Tibial nerve (tissue), 4 donors: ENCODE data around the gene NR1D1. TPM values are rescaled to one million over a fixed set of nuclear protein-coding genes. Genes with fewer than 3 reads are reported as not detected.

Experiments
- DNase-seq, 2 donors: peaks; one replicate each; pipeline ENCODE4 v3.0.0-alpha.2; 2019; ENCODE audit warnings: low spot score in 2 of 2
- H3K27ac ChIP-seq, 4 donors: fragments of 200-600 bp; sonication (generic) in 3 of 4; one replicate each; pipeline ENCODE4 v1.5.1; 2017 to 2019; ENCODE audit warnings: mild to moderate bottlenecking in 1 of 4
- H3K27me3 ChIP-seq, 2 donors: fragments of 200-600 bp; sonication (generic) in 1 of 2; one replicate each; pipeline versions ENCODE4 v1.5.1 to v1.6.0; 2017 to 2019
- H3K36me3 ChIP-seq, 3 donors: fragments of 200-600 bp; sonication (generic); one replicate each; pipeline ENCODE4 v1.5.1; 2018 to 2019
- H3K4me1 ChIP-seq, 4 donors: fragments of 200-600 bp; sonication (generic) in 3 of 4; one replicate each; pipeline ENCODE4 v1.5.1; 2017 to 2019
- H3K4me3 ChIP-seq, 4 donors: fragments of 200-600 bp; sonication (generic) in 3 of 4; one replicate each; pipeline ENCODE4 v1.5.1; 2017 to 2019; ENCODE audit warnings: mild to moderate bottlenecking in 1 of 4, moderate library complexity in 1 of 4
- H3K9me3 ChIP-seq, 4 donors: fragments of 200-600 bp; sonication (generic) in 3 of 4; one replicate each; pipeline ENCODE4 v1.5.1; 2017 to 2019
- CTCF ChIP-seq, 5 experiments: fragments of 200-600 bp in 3 of 5; fragments of 450-650 bp in 2 of 5; sonication (generic) in 3 of 5; IDR thresholded peaks; one replicate each; pipeline ENCODE4 v1.5.1; 2016 to 2019; ENCODE audit warnings: antibody characterized with exemption in 5 of 5, mild to moderate bottlenecking in 3 of 5, moderate library complexity in 2 of 5
- EP300 ChIP-seq, 2 donors: sonication (generic); formaldehyde crosslinking; IDR thresholded peaks; one replicate each; pipeline ENCODE4 v1.6.1; 2017; ENCODE audit warnings: antibody characterized with exemption in 2 of 2, mild to moderate bottlenecking in 1 of 2
- POLR2A ChIP-seq, 2 donors: fragments of 450-650 bp; IDR thresholded peaks; one replicate each; pipeline ENCODE4 v1.6.1; 2017; ENCODE audit warnings: antibody characterized with exemption in 2 of 2, mild to moderate bottlenecking in 2 of 2, moderate library complexity in 2 of 2
- WGBS, 2 donors: methylation state at CpG; one replicate each; pipeline ENCODE4 v1.1.5; 2018; 5-methylcytosine and 5-hydroxymethylcytosine counted together
- total RNA-seq, 4 donors: library from RNA; depleted of rRNA; stranded (reverse); fragments of >200 nt; gene quantifications; one replicate each; pipeline ENCODE4 v1.1.0, GENCODE V29; 2016

NR1D1 gene
- total RNA-seq, 4 donors from 2014 or later: 16.8 to 48.2 (median 21.0) TPM

GRCh38 chr17:40124279-40125141, 24.1 kb upstream of the NR1D1 start:
- peak in 1 of 2 donors; percentile 23 for DNase-seq
- Histone ChIP-seq H3K36me3 (peaks cover 0 to 42% (median 0%) of the 10 kb centered on the region in 3 donors), H3K4me1 (peaks cover 0 to 43% (median 21%) of the 10 kb centered on the region in 4 donors), H3K4me3 (peak overlapping the region; percentile 71 to 100 (median 81)), H3K9me3 (no peaks in the 10 kb centered on the region), H3K27me3 (no peaks in the 10 kb centered on the region), H3K27ac (peak overlapping the region; percentile 98 to 100 (median 98))
- TF ChIP-seq EP300 (IDR thresholded peaks at IDR 0.05) (no peak), POLR2A (IDR thresholded peaks at IDR 0.05) (no peak), CTCF (IDR thresholded peaks at IDR 0.05) (no peak)
- 3% methylated on average over 9 of the region's 9 CpGs for WGBS, 2 donors

- 0% methylated on average over 2 of the region's 2 CpGs for WGBS, 2 donors
- H3K4me3 ChIP-seq: peak overlapping the region; percentile 71 to 100 (median 81)
- no peak for DNase-seq
- peaks cover 0 to 35% (median 0%) of the 10 kb centered on the region in 3 donors for H3K36me3 ChIP-seq
- H3K9me3 ChIP-seq: no peaks in the 10 kb centered on the region
- H3K27me3 ChIP-seq: no peaks in the 10 kb centered on the region
- H3K27ac ChIP-seq: peak overlapping the region; percentile 98 to 100 (median 98)
- TF ChIP-seq EP300 (IDR thresholded peaks at IDR 0.05) (no peak), CTCF (IDR thresholded peaks at IDR 0.05) (no peak), POLR2A (IDR thresholded peaks at IDR 0.05) (no peak)
- H3K4me1 ChIP-seq: peaks cover 0 to 46% (median 22%) of the 10 kb centered on the region in 4 donors
These were observed 23.4 kb upstream of the NR1D1 start for GRCh38 chr17:40123811-40124114.

GRCh38 chr17:40122999-40123810, 22.8 kb upstream of the NR1D1 start:
- DNase-seq: peak in 1 of 2 donors; percentile 26
- H3K4me3 ChIP-seq: peak overlapping the region; percentile 71 to 100 (median 81)
- H3K4me1 ChIP-seq: peaks cover 0 to 46% (median 22%) of the 10 kb centered on the region in 4 donors
- peak overlapping the region; percentile 98 to 100 (median 98) for H3K27ac ChIP-seq
- no peaks in the 10 kb centered on the region for H3K27me3 ChIP-seq
- H3K9me3 ChIP-seq: no peaks in the 10 kb centered on the region
- H3K36me3 ChIP-seq: peaks cover 0 to 29% (median 0%) of the 10 kb centered on the region in 3 donors
- TF ChIP-seq EP300 (IDR thresholded peaks at IDR 0.05) (peak in 1 of 2 donors; percentile 24), POLR2A (IDR thresholded peaks at IDR 0.05) (no peak), CTCF (IDR thresholded peaks at IDR 0.05) (peak in 1 of 5 experiments; percentile 29)
- WGBS, 2 donors: 0 to 1% methylated on average over 24 to 42 of the region's 43 CpGs

- Histone ChIP-seq H3K27me3 (no peaks in the 10 kb centered on the region), H3K9me3 (no peaks in the 10 kb centered on the region), H3K27ac (peak overlapping the region; percentile 98 to 100 (median 98)), H3K36me3 (peaks cover 0 to 21% (median 0%) of the 10 kb centered on the region in 3 donors), H3K4me3 (peak overlapping the region; percentile 71 to 100 (median 81)), H3K4me1 (peaks cover 0 to 46% (median 22%) of the 10 kb centered on the region in 4 donors)
- WGBS, 2 donors: 0% methylated on average over 3 of the region's 97 CpGs; no CpG with 5 or more reads in 1 of the 2 donors
- DNase-seq: no peak
- TF ChIP-seq CTCF (IDR thresholded peaks at IDR 0.05): peak in 1 of 5 experiments; percentile 21
- no peak for TF ChIP-seq EP300 (IDR thresholded peaks at IDR 0.05)
These were observed 22.0 kb upstream of the NR1D1 start for GRCh38 chr17:40122136-40122998.
